Peyer's patch (tissue), 4 donors: Measurements from ENCODE around the gene CLUH. TPM values are rescaled to one million over a fixed set of nuclear protein-coding genes. Genes with fewer than 3 reads are reported as not detected.

Experiments
- DNase-seq, 3 donors: peaks; one replicate each; pipeline ENCODE4 v3.0.0-alpha.2; 2017 to 2019
- H3K27ac ChIP-seq, 4 donors: fragments of 200-600 bp; sonication (generic); one replicate each; pipeline ENCODE4 v1.5.1; 2016 to 2019
- H3K27me3 ChIP-seq, 2 donors: fragments of 200-600 bp; sonication (generic); one replicate each; pipeline ENCODE4 v1.5.1; 2019
- H3K36me3 ChIP-seq, 3 donors: fragments of 200-600 bp; sonication (generic); one replicate each; pipeline ENCODE4 v1.5.1; 2016 to 2019
- H3K4me1 ChIP-seq, 4 donors: fragments of 200-600 bp; sonication (generic); one replicate each; pipeline ENCODE4 v1.5.1; 2016 to 2019
- H3K4me3 ChIP-seq, 4 donors: fragments of 200-600 bp; sonication (generic); 1 replicate in 3 of 4; 2 replicates in 1 of 4; pipeline ENCODE4 v1.5.1; 2016 to 2019; ENCODE audit warnings: mild to moderate bottlenecking in 1 of 4
- H3K9me3 ChIP-seq, 4 donors: fragments of 200-600 bp; sonication (generic); one replicate each; pipeline ENCODE4 v1.5.1; 2016 to 2019; ENCODE audit warnings: mild to moderate bottlenecking in 1 of 4
- POLR2A ChIP-seq, 2 donors: fragments of 450-650 bp; IDR thresholded peaks; one replicate each; pipeline ENCODE4 v1.5.1; 2017; ENCODE audit warnings: antibody characterized with exemption in 2 of 2, mild to moderate bottlenecking in 2 of 2, moderate library complexity in 2 of 2
- total RNA-seq, 4 donors: library from RNA; depleted of rRNA; stranded (reverse); fragments of >200 nt; gene quantifications; one replicate each; pipeline ENCODE4 v1.1.0, GENCODE V29; 2016
- TF ChIP-seq, protein P1 (sequence below), 6 experiments: fragments of 450-650 bp in 4 of 6; fragments of 200-600 bp in 2 of 6; sonication (generic) in 1 of 6; IDR thresholded peaks; one replicate each; pipeline ENCODE4 v1.5.1; 2017 to 2019; ENCODE audit warnings: antibody characterized with exemption in 6 of 6, mild to moderate bottlenecking in 3 of 6, moderate library complexity in 1 of 6

Gene CLUH
- total RNA-seq, 4 donors from 2014 or later = 127 to 323 (median 225) TPM

DNA sequence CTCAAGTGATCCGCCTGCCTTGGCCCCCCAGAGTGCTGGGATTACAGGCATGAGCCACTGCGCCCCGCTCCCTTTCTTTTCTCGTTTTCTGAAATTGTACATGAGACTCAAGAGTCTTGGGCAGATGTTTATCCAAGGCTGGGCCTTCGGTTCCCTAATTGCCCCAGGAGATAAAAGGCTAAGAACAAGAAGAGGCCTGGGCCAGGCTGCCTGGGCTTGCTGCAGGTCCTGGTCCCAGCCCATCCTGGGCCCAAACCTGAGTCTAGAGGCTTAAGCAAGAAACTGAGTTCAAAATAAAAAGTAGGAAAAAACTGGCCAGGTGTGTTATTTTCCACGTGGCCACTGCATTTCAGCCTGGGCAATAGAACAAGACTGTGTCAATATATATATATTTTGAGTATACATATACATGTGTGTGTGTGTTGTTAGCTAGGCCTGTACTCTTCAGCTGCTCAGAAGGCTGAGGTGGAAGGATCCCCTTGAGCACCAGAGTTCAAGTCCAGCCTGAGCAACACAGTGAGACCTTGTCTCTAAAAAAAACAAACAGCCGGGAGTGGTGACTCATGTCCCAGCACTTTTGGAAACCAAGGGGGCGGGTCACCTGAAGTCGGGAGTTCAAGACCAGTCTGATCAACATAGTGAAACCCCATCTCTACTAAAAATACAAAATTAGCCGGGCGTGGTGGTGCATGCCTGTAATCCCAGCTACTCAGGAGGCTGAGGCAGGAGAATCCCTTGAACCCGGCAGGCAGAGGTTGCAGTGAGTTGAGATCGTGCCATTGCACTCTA lies 6.8 kb upstream of the CLUH start:
- TF ChIP-seq, protein P1, sequence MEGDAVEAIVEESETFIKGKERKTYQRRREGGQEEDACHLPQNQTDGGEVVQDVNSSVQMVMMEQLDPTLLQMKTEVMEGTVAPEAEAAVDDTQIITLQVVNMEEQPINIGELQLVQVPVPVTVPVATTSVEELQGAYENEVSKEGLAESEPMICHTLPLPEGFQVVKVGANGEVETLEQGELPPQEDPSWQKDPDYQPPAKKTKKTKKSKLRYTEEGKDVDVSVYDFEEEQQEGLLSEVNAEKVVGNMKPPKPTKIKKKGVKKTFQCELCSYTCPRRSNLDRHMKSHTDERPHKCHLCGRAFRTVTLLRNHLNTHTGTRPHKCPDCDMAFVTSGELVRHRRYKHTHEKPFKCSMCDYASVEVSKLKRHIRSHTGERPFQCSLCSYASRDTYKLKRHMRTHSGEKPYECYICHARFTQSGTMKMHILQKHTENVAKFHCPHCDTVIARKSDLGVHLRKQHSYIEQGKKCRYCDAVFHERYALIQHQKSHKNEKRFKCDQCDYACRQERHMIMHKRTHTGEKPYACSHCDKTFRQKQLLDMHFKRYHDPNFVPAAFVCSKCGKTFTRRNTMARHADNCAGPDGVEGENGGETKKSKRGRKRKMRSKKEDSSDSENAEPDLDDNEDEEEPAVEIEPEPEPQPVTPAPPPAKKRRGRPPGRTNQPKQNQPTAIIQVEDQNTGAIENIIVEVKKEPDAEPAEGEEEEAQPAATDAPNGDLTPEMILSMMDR (IDR thresholded peaks at IDR 0.05) = no peak
- no peak for TF ChIP-seq POLR2A (IDR thresholded peaks at IDR 0.05)
- Histone ChIP-seq H3K9me3 (no peaks in the 10 kb centered on the region), H3K4me3 (no peak overlapping the region), H3K36me3 (no peaks in the 10 kb centered on the region), H3K27me3 (no peaks in the 10 kb centered on the region), H3K27ac (no peak overlapping the region), H3K4me1 (peaks cover 0 to 3% (median 0%) of the 10 kb centered on the region in 4 donors)
- no peak for DNase-seq

GRCh38 chr17:2716649-2717048 lies 5.1 kb upstream of the CLUH start:
- H3K27me3 ChIP-seq = no peaks in the 10 kb centered on the region
- H3K4me3 ChIP-seq = no peak overlapping the region
- H3K27ac ChIP-seq = no peak overlapping the region
- peaks cover 0 to 10% (median 2%) of the 10 kb centered on the region in 4 donors for H3K4me1 ChIP-seq
- TF ChIP-seq, protein P1 (IDR thresholded peaks at IDR 0.05) = no peak
- TF ChIP-seq POLR2A (IDR thresholded peaks at IDR 0.05) = no peak
- H3K36me3 ChIP-seq = no peaks in the 10 kb centered on the region
- no peak for DNase-seq
- H3K9me3 ChIP-seq = no peaks in the 10 kb centered on the region

- Histone ChIP-seq H3K4me3 (no peak overlapping the region), H3K4me1 (peaks cover 0 to 29% (median 20%) of the 10 kb centered on the region in 4 donors), H3K27me3 (no peaks in the 10 kb centered on the region), H3K36me3 (no peaks in the 10 kb centered on the region), H3K27ac (no peak overlapping the region), H3K9me3 (no peaks in the 10 kb centered on the region)
- no peak for TF ChIP-seq POLR2A (IDR thresholded peaks at IDR 0.05)
- TF ChIP-seq, protein P1 (IDR thresholded peaks at IDR 0.05) = no peak
- DNase-seq = no peak
Measured at GRCh38 chr17:2713881-2714280, 2.3 kb upstream of the CLUH start.

DNA sequence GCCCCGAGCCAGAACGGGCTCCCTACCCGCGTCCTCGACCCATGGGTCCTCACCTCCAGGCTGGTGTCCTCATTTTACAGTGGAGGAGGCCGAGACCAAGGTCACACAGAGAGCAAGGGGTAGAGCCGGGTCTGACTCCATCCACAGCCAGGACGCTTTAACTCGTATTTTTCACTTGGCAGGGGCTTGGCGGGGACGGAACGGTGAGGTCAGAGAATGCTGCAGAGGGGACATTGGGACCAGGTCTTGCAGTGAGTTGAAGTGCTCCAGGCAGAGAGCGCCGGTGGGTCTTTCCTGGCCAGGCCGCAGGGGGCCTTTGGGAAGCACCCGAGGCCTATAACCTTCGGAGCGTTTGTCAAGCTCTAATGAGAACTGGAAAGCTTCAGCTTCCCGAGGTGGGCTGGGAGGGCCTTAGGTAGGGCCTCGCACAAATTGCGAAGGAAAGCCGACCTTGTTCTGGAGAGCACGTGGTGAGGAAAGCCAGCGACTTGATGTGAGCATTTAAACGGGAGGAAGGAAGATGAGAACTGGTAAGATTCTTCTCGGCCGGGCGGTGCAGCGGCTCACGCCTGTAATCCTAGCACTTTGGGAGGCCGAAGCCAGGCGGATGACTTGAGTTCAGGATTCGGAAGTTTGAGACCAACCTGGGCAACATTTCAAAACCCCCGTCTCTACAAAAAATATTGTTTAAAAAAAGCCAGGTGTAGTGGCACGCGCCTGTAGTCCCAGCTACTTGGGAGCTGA lies 908 bp upstream of the CLUH start:
- H3K27ac ChIP-seq = peak overlapping the region; percentile 70 to 96 (median 79)
- H3K4me1 ChIP-seq = peaks cover 0 to 43% (median 22%) of the 10 kb centered on the region in 4 donors
- H3K4me3 ChIP-seq = peak overlapping the region; percentile 58 to 96 (median 84)
- no peaks in the 10 kb centered on the region for H3K27me3 ChIP-seq
- H3K36me3 ChIP-seq = no peaks in the 10 kb centered on the region
- TF ChIP-seq POLR2A (IDR thresholded peaks at IDR 0.05) = no peak
- TF ChIP-seq, protein P1 (IDR thresholded peaks at IDR 0.05) = no peak
- H3K9me3 ChIP-seq = no peaks in the 10 kb centered on the region
- no peak for DNase-seq

DNA sequence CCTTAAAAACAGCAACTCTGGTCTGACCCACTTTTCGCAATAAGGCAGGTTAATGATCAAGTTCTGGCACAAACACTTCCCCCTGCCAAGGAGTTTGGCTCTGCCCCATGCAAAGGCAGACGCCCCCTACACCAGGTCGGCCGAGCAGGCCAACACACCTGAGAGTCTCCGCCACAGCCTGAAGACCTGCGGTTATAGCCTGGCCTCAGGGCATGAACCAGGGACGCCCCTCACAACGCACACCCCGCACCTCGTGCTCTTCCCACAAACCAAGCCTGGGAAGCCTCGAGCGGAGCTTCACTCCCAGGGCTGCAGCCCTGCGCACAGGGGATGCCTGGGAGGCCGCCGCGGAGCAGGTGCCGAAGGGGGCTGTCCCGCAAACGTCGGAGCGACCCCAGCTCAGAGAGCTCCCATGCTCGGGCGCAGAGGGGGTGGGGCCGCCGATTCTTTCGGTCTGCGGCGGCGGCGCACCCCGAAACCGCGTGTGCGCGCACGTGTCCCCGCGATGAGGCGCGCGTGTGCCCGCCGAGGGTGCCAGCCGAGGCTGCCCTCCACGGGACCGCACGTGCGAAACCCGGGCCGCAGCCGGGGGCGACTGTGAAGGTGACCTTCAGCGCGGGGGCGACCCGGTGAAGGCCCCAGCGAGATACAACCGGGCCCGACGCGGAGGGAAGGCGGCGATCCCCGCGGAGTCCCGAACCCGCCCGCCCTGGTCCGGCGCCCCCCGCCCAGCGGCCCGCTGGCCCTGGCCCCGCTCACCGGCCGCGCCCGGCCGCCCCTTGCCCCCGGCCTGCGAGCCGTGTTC lies 559 bp downstream of the CLUH start:
- no peaks in the 10 kb centered on the region for H3K36me3 ChIP-seq
- H3K27ac ChIP-seq = peak overlapping the region; percentile 70 to 96 (median 78)
- H3K4me1 ChIP-seq = peaks cover 0 to 51% (median 22%) of the 10 kb centered on the region in 4 donors
- DNase-seq = peak in 1 of 3 donors; percentile 71
- no peaks in the 10 kb centered on the region for H3K27me3 ChIP-seq
- H3K4me3 ChIP-seq = peak overlapping the region; percentile 58 to 96 (median 84)
- H3K9me3 ChIP-seq = no peaks in the 10 kb centered on the region
- peak in 1 of 2 donors; percentile 25 for TF ChIP-seq POLR2A (IDR thresholded peaks at IDR 0.05)
- TF ChIP-seq, protein P1 (IDR thresholded peaks at IDR 0.05) = no peak
